DMS79 (cell line): ENCODE results near the gene SBF2.
"Not testable (repeated sequence)": the region's sequence is repeated elsewhere in the genome, so short reads cannot be mapped to it uniquely, and the experiment has no call there.

Experiments
- DNase-seq: peaks from one replicate; lab custom pipeline; 2025; lab: John Stamatoyannopoulos, UW

SBF2 gene

GRCh38 chr11:9747229-9747628 is 546.8 kb downstream of the SBF2 start:
- DNase-seq, result no peak

GRCh38 chr11:9745411-9746211 is 548.4 kb downstream of the SBF2 start:
- DNase-seq, result no peak

- DNase-seq, result not testable (repeated sequence)
Observed at GRCh38 chr11:9743512-9743911, 550.5 kb downstream of the SBF2 start.

- no peak for DNase-seq
Observed at GRCh38 chr11:9741260-9741659, 552.8 kb downstream of the SBF2 start.

- DNase-seq, result no peak
Observed at GRCh38 chr11:9740202-9740883, 553.7 kb downstream of the SBF2 start.

- no peak for DNase-seq
Observed at GRCh38 chr11:9739123-9739900, 554.7 kb downstream of the SBF2 start.

- no peak for DNase-seq
Observed at GRCh38 chr11:9738707-9739106, 555.3 kb downstream of the SBF2 start.

- DNase-seq, result no peak
Observed at GRCh38 chr11:9738116-9738515, 555.9 kb downstream of the SBF2 start.

GRCh38 chr11:9736365-9736764 is 557.7 kb downstream of the SBF2 start:
- no peak for DNase-seq

- no peak for DNase-seq
Observed at GRCh38 chr11:9735919-9736318, 558.1 kb downstream of the SBF2 start.

- DNase-seq, result no peak
Observed at GRCh38 chr11:9735236-9735635, 558.8 kb downstream of the SBF2 start.

- DNase-seq, result no peak
Observed at GRCh38 chr11:9733212-9733611, 560.8 kb downstream of the SBF2 start.

GRCh38 chr11:9732453-9732852 is 561.6 kb downstream of the SBF2 start:
- DNase-seq, result no peak

- no peak for DNase-seq
Observed at GRCh38 chr11:9731256-9731655, 562.8 kb downstream of the SBF2 start.
